Measurements from ENCODE around the gene SLC35F2.
"Not testable (repeated sequence)": the region's sequence is repeated elsewhere in the genome, so short reads cannot be mapped to it uniquely, and the experiment has no call there.

The SLC35F2 gene, protein sequence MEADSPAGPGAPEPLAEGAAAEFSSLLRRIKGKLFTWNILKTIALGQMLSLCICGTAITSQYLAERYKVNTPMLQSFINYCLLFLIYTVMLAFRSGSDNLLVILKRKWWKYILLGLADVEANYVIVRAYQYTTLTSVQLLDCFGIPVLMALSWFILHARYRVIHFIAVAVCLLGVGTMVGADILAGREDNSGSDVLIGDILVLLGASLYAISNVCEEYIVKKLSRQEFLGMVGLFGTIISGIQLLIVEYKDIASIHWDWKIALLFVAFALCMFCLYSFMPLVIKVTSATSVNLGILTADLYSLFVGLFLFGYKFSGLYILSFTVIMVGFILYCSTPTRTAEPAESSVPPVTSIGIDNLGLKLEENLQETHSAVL

DNA sequence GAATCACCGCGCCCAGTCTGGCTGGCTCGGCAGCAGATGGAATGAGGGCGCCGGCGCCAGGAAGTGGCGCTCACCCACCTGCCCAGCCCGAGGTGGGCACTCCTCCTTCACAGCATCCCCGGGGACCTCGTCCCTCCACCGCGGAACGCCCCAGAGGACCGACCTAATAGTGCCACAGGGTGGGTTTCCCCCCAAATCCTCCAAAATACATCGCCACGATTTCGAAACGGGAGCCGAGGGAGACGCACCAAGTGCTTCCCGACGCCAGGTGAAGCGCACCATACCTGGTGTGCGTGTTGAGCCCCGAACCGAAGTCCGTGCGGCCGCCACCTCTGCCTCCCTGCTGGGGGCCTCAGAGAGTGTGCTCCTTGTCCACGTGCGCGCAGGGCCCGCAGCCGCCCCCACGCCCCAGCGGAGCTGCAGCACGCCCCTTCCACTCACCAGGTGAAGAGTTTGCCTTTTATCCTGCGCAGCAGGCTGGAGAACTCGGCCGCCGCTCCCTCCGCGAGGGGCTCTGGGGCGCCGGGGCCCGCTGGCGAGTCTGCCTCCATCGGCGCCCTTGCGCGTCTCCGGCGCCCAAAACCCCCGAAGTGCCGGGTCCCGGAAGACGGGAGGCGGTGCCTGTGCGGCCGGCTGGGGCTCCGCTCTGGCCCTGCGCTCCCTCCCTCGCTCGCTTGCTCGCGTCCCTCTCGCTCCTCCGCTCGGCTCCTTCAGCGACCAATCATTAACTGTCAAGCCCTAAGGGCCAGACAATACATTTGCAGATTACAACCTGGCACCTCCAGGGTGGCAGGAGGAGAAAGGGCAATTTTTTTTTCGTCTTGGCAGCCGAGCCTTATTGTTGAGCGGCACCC lies at the start of gene SLC35F2:
Gene SLC35F2, minus strand, starts transcription at position 571 of the 854 bp plus-strand sequence. Its CDS starts 20 bp downstream, at position 551.
- DNase-seq, result peak; percentile 67

DNA sequence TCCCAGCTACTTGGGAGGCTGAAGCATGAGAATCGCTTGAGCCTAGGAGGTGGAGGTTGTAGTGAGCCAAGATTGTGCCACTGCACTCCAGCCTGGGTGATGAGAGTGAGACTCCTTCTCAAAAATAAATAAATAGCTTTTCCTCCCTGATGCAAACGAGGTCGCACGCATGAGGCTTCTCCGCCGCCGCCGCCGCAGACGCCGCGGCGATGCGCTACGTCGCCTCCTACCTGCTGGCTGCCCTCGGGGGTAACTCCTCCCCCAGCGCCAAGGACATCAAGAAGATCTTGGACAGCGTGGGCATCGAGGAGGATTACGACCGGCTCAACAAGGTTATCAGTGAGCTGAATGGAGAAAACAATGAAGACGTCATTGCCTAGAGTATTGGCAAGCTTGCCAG lies 49.6 kb upstream of the SLC35F2 start:
- DNase-seq, result no peak

DNA sequence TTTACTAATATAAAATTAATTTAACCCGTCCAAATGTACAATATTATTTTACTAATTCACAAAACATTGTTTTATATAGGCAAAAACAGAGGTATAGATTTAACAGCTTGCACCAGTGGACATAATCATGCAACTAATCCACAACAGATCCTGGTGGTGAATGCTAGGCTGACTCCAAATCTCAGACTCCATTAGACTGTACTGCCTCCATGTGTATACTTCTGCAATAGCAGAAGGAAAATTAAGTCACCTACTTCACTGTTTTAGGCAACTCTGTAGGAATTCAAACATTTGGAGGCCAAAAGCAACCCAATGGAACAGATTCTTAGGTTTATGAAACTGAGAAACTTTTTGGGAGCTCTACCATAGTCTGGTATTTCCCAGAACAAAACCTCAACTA lies 39.7 kb upstream of the SLC35F2 start:
- DNase-seq, result peak; percentile 52

DNA sequence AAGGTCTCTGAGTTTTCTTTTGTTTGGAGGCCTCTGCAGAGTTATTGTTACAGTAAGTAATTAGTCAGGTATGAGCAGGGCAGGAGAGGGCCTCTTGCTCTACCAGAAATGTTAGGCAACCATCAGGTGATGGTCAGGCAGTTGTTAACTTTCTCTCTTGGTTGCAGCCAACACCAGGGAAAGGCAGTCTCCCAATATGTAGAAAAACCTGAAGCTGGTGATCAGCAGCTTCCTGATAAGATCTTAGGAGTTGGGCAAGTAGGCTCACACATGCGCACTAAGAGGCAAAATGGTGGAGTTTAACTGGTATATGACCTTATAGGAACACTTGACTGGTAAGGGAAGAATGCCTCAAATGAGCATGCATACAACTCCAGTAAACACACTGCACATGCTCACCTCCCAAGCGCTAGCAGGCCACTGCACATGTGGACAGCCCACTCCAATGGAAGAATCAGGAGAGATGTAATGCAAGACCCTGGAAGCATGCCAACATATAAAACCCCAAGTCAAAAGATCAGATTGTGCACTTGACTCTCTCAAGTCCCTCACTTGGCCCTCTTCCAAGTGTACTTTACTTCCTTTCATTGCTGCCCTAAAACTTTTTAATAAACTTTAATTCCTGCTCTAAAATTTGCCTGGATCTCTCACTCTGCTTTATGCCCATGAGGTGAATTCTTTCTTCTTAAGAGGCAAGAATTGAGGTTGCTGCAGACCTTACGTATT lies 23.7 kb upstream of the SLC35F2 start:
- DNase-seq, result no peak

DNA sequence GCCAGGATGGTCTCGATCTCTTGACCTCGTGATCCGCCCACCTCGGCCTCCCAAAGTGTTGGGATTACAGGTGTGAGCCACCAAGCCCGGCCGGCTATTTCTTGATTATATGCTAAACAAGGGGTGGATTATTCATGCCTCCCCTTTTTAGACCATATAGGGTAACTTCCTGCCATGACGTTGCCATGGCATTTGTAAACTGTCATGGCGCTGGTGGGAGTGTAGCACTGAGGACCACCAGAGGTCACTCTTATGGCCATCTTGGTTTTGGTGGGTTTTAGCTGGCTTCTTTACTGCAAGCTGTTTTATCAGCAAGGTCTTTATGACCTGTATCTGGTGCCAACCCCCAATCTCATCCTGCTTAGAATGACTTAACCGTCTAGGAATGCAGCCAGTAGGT lies 22.9 kb upstream of the SLC35F2 start:
- DNase-seq, result not testable (repeated sequence)

DNA sequence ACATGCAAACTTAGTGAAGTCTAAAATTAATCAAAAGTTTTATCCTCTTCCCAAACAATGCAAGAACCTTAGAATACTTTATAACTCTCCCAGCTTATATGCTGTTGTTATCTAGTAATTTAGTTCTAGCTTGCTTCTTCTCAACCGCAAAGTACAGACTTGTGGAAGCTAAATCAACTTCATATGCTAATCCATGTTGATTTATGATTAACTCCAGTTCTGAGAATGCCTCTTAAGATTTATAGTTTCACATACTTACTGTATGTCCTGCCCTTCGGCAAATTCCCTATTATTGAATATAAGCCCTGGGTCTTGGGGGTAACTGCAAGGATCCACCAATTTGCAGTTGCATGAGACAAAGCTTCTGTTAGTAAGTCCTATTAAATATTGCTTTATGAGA lies 17.6 kb upstream of the SLC35F2 start:
- DNase-seq, result no peak

DNA sequence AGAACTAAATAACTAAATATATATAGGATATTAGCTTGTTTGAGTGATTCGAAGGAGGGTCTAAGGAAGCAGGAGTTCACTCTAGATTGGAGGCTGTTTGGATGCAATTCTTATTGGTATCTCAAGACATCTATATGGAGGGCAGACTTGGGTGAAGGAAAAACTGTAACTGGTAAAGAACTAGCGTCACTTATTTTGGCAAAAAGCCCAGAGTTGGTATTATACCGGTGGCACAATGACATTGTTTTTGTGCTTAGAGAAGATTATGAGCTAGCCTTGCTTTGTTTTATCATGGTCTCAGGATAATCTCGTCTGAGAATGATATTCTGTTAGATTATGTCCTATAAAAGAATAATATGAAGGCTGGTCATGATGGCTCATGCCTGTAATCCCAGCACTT lies 6.0 kb upstream of the SLC35F2 start:
- DNase-seq, result no peak

DNA sequence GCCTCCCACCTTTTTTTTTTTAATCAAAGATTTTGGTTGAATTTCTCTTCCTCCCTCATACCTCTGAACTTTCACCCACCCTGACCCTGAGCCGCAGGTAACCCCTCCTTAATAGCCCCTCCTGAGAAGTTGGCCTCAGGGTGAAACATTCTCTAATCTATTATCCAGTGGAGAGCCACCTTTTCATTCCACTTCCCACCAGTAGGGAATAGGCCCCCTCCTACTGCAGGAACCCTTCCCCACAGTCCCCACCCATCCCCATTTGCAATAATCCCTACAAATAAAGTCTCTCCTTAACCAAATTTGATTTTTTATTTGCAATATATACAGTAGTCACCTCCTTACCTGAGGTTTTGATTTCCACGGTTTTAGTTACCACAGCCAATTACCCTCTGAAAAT lies 2.1 kb upstream of the SLC35F2 start:
- DNase-seq, result no peak

DNA sequence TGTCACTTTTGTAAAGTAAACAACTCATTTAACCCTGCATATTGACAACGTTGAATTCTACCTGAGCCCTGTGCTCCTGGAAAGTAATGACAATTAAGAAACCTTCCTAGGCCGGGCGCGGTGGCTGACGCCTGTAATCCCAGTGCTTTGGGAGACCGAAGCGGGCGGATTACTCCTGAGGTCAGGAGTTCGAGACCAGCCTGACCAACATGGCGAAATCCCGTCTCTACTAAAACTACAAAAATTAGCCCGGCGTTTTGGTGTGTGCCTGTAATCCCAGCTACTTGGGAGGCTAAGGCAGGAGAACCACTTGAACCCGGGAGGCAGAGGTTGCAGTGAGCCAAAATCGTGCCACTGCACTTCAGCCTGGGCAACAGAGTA lies 1.6 kb upstream of the SLC35F2 start:
- DNase-seq, result not testable (repeated sequence)

DNA sequence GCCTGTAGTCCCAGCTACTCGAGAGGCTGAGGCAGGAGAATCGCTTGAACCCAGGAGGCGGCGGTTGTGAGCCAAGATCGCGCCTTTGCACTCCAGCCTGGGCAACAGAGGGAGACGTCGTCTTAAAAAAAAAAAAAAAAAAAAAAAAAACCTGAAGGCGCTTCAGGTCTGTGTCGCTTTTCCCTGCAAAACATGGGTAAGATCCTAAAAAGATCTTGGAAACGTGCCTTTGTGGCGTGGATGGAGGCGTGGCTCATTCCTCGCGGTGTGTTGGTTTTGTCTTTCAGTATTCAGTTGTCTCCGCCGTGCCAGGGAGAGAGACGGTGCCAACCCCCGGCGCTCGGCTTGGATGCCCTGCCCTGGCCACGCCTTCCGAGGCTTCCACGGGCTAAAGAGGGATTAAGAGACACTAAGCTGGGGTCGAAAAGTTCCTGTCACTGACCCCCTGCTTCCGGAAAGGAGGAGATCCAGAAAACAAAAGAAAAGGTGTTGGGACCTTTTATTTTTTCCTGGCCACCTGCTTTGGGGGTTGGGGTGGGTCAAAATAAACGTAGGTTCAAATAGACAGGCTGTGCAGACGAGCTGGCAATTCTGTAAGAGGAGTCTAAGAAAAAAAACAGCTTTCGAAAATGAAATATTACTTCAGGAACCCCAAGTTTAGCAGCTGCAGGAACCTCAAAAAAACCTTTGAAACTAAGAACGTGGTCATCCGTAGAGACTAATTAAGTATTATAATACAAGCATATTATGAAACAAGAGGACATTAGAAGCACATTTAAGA lies 1.1 kb upstream of the SLC35F2 start:
- DNase-seq, result no peak

DNA sequence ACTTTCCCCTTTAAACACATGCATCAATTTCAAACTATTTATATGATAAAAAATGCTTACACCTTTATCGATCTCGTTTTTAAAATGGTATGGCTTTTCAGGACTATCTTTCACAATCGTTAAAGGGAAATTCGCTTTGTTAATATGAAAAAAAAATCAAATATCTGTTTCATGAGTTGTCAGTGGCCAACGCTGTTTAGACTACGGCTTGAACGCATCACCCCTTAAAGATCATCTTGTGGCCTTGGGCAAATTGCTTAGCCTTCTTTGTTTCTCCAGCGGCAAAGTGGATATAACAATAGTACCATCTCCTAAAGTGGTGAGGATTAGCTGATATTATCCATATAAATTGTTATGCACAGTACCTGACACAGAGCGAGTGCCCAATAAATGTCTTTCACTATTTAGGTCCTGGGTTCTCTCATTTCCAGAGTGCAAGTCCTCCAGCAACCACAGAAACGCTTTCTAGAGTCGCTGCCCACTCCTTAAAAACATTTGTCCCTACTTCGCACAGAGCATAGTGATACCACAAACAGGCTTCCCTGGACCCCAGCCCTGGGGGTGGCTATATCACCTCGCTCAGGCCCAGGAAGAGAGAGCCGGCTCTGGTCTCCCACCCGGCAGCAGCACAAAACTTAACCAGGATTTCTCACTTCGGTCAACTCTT lies 904 bp downstream of the SLC35F2 start:
- peak; percentile 27 for DNase-seq

DNA sequence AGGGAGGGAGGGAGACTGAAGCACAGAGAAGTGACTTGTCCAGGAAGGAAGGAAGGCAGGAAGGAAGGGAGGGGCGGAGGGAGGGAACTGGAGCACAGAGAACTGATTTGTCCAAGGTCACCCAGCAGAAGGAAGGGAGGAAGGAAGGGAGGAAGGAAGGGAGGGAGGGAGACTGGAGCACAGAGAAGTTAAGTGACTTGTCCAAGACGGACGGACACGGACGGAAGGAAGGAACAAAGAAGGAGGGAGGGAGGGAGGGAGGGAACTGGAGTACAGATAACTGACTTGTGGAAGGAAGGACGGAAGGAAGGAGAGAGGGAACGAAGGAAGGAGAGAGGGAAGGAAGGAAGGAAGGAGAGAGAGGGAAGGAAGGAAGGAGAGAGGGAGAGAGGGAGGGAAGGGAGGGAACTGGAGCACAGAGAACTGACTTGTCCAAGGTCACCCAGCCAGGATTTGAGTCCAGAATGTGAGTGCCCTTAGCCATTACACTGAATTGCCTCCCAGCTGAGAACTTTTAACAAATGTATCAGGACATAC lies 1.5 kb downstream of the SLC35F2 start:
- no peak for DNase-seq

DNA sequence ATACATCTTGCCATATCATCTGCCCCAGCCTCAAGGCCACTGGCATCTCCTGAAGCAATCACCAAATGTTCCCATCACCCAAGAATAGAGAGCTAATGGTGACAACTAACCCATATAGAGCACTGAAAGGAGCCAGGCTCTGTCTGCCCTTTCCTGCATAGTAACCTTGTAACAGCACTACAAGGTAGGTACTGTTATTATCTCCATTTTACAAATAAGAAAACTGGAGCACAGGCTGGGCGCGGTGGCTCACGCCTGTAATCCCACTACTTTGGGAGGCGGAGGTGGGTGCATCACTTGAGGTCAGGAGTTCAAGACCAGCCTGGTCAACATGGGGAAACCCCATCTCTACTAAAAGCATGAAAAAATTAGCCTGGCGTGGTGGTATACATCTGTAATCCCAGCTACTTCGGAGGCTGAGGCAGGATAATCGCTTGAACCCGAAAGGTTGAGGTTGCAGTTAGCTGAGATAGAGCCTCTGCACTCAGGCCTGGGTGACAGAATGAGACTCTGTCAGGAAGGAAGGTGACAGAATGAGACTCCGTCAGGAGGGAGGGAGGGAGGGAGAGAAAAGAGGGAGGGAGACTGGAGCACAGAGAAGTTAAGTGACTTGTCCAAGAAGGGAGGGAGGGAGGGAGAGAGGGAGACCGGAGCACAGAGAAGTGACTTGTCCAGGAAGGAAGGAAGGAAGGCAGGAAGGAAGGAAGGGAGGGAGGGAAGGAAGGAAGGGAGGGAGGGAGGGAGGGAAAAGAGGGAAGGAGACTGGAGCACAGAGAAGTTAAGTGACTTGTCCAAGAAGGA lies 2.2 kb downstream of the SLC35F2 start:
- no peak for DNase-seq

DNA sequence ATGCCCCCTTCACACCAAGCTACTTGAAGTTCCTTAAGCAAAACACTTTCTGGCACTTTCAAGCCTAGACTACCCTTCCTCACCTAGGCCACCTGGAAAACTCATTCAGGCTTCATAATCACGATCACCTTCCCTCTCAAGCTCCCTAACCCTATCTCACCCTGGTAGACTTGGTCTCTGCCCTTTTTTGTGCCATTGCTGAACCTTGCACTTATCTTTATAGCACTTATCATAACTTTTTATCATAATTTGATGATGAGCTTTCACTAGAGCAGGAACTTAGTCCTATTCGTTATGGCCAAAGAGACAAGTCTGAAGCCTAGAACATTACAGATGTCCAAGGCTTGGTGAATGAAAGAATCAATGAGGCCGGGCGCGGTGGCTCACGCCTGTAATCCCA lies 5.5 kb downstream of the SLC35F2 start:
- no peak for DNase-seq

DNA sequence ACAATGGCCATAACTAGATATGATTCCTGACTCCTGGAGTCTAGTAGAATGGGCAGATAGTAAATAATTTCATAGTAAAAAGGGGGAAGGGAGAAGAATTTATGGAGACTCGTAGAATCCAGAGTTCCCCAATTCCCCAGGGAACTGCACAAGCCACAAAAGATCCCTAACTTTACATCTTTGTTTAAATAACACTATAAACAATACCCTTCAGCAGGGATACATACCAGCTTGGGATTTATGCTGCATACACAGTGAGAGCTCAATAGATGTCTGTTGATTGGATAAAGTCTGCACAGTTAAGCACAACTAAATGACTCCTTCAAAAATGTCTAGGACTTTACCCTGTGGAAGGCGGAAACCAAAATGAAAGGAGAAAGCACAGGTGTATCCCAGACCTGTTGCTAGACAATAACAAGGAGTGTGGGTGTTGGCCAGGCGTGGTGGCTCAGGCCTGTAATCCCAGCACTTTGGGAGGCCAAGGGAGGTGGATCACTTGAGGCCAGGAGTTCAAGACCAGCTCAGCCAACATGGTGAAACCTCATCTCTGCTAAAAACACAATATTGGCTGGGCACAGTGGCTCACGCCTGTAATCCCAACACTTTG lies 6.8 kb downstream of the SLC35F2 start:
- peak; percentile 78 for DNase-seq

DNA sequence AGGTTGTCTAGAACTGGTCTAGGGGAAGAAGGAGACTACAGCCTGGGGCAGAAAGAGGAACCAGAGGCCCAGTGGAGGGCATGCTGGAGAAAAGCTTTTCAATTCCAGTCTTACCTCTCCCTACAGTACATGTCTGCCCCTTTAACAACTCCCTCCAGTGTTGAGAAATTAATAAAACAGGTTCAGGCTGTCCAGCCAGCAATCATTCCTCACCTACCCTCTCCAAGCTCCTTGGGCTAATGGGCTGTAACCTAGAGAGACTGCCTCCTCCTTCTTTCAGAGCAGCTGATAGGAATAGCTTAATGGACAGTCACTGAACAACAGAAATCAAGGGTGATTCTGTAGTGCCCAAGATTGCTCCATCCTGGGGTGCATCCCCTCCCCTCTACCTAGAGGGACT lies 8.8 kb downstream of the SLC35F2 start:
- no peak for DNase-seq

DNA sequence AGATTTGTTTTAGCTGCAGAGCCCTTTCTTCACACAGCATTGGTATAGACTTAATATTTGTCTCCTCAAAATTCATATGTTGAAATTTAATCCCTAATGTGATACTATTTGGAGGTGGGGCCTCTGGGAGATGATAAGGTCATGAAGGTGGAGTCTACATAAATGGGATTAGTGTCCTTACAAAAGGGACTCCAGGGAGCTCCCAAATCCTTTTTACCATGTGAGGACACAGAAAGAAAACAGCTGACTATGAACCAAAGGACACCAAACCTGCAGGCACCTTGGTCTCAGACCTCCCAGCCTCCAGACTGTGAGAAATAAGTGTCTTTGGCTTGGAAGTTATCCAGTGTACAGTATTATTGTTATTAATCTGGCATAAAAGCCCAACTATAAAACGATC lies 10.2 kb downstream of the SLC35F2 start:
- no peak for DNase-seq

DNA sequence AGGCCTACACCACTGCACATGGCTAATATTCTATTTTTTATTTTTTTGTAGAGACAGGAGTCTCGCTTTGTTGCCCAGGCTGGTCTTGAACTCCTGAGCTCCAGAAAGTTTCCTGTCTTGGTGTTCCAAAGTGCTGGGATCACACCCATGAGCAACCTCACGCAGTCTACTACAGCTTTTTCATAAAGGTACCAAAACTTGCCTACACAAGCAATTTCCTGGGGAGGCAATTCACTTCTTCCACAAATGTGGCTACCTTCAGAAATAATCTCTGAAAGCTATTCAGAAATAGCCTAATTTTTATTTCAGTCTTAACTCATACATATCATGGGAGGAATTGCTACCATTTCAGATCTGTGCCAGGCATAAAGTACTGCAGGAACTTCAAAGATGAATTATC lies 11.4 kb downstream of the SLC35F2 start:
- DNase-seq, result no peak

DNA sequence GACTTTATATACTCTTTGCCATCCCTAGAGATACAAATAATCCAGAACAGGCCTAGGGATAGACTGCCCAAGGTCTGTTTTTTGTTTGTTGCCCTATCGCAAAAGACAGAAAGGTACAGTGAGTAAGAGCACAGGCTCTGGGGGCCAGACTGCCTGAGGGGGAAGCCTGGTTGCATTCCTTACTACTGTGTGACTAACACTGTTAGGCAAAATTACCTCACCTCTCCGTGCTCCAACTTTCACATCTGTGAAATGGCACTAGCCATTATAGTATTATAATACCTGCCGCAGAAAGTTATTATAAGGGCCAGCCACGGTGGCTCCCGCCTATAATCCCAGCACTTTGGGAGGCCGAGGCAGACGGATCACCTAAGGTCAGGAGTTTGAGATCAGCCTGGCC lies 14.5 kb downstream of the SLC35F2 start:
- DNase-seq, result peak; percentile 72

DNA sequence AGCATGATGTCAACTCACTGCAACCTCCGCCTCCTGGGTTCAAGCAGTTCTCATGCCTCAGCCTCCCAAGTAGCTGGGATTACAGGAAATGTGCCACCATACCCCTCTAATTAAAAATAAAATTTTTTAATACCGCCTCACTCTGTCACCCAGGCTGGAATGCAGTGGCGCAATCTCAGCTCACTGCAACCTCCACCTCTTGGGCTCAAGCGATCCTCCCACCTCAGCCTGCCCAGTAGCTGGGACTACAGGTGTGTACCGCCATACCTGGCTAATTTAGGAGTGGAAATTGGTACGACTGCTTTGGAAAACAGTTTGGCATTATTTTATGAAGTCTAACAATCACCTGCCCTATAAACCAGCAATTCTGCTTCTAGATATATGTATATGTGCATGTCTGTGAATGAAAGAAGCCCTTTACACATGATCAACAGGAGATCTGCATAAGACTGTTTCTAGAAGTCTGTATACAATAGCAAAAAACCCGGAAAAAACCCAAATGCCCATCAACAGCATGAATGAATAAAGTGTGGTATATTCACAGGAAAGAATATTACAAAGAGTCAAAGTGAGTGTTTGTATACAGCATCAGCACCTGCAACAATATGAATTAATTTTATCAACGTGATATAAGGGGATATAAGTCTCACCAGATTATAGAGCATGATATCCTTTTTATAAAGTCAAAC lies 16.0 kb downstream of the SLC35F2 start:
- DNase-seq, result no peak
